Measurements from ENCODE around the gene RALGPS1.

- TF ChIP-seq EP300 (IDR thresholded peaks at IDR 0.05) = no peak
- TF ChIP-seq CTCF (IDR thresholded peaks at IDR 0.05) = no peak
- TF ChIP-seq POLR2A (IDR thresholded peaks at IDR 0.05) = no peak
Observed at GRCh38 chr9:127249877-127250276, 335.3 kb downstream of the RALGPS1 start.

All from sigmoid colon (tissue), 4 donors.